HepG2 (cell line): ENCODE results near the gene SDC4. TPM values are rescaled to one million over a fixed set of nuclear protein-coding genes. Genes with fewer than 3 reads are reported as not detected.

ENCODE experiments used
- CENPX ChIP-seq: sonication (generic); formaldehyde crosslinking; IDR thresholded peaks from 2 replicates; pipeline ENCODE4 v1.9.0; 2021; ENCODE audit warnings: mild to moderate bottlenecking, missing genetic modification reagents, moderate library complexity
- DDIT3 ChIP-seq: sonication (generic); formaldehyde crosslinking; IDR thresholded peaks from 2 replicates; pipeline ENCODE4 v1.4.0; 2020; ENCODE audit warnings: mild to moderate bottlenecking, missing genetic modification reagents
- GABPA ChIP-seq, 2 experiments: IDR thresholded peaks; 2 replicates each; pipeline ENCODE4 v1.6.1; 2011 to 2016; ENCODE audit warnings: low read depth in 2 of 2, low read length in 1 of 2, missing biosample characterization in 1 of 2, missing genetic modification characterization in 1 of 2
- GTF2F1 ChIP-seq: fragments of 150-350 bp; IDR thresholded peaks from 2 replicates; pipeline ENCODE4 v1.6.1; 2014; ENCODE audit warnings: low read length
- HIVEP1 ChIP-seq: sonication (generic); formaldehyde crosslinking; IDR thresholded peaks from 2 replicates; pipeline ENCODE4 v1.4.0; 2020; ENCODE audit warnings: mild to moderate bottlenecking, missing genetic modification reagents
- MAZ ChIP-seq, 2 experiments: sonication (generic) in 1 of 2; formaldehyde crosslinking in 1 of 2; IDR thresholded peaks; 2 replicates each; pipeline versions ENCODE4 v1.5.0 to v1.6.1; 2012 to 2020; ENCODE audit warnings: low read depth in 2 of 2, mild to moderate bottlenecking in 2 of 2, borderline replicate concordance in 1 of 2, improper control_type of control experiment in 1 of 2, low read length in 1 of 2, missing genetic modification reagents in 1 of 2, moderate library complexity in 1 of 2
- MYC ChIP-seq: sonication (generic); formaldehyde crosslinking; IDR thresholded peaks from 2 replicates; pipeline ENCODE4 v1.9.0; 2021; ENCODE audit warnings: missing genetic modification reagents, borderline replicate concordance
- PHF21A ChIP-seq: sonication (generic); formaldehyde crosslinking; IDR thresholded peaks from 2 replicates; pipeline ENCODE4 v1.5.0; 2020; ENCODE audit warnings: mild to moderate bottlenecking, missing genetic modification reagents
- POLR2G ChIP-seq: fragments of 200-400 bp; formaldehyde crosslinking; IDR thresholded peaks from 2 replicates; pipeline ENCODE4 v1.6.1; 2018; ENCODE audit warnings: mild to moderate bottlenecking, low read depth, low read length, moderate library complexity
- SALL2 ChIP-seq: sonication (generic); formaldehyde crosslinking; IDR thresholded peaks from 2 replicates; pipeline ENCODE4 v1.8.1; 2023; ENCODE audit warnings: mild to moderate bottlenecking, missing genetic modification reagents, inconsistent platforms
- SMC3 ChIP-seq: IDR thresholded peaks from 2 replicates; pipeline ENCODE4 v1.6.1; 2011; ENCODE audit warnings: low read length, improper control_type of control experiment
- SP140L ChIP-seq: sonication (generic); formaldehyde crosslinking; IDR thresholded peaks from 2 replicates; pipeline ENCODE4 v1.4.0; 2020; ENCODE audit warnings: missing genetic modification reagents, borderline replicate concordance
- ZBTB34 ChIP-seq: sonication (generic); formaldehyde crosslinking; IDR thresholded peaks from 2 replicates; pipeline ENCODE4 v1.8.0; 2022; ENCODE audit warnings: mild to moderate bottlenecking, missing genetic modification reagents
- ZEB1 ChIP-seq: IDR thresholded peaks from 2 replicates; pipeline ENCODE4 v1.6.1; 2012; ENCODE audit warnings: mild to moderate bottlenecking, low read depth, inconsistent platforms; ENCODE audit not compliant: insufficient replicate concordance
- ZNF713 ChIP-seq: sonication (generic); formaldehyde crosslinking; IDR thresholded peaks from 2 replicates; pipeline ENCODE4 v1.4.0; 2020; ENCODE audit warnings: mild to moderate bottlenecking, missing genetic modification reagents
- ZNF768 ChIP-seq: sonication (generic); formaldehyde crosslinking; IDR thresholded peaks from 2 replicates; pipeline ENCODE4 v1.4.0; 2020; ENCODE audit warnings: missing genetic modification reagents
- polyA plus RNA-seq, 8 experiments: library from polyadenylated mRNA; depleted of rRNA in 3 of 8; stranded (reverse) in 7 of 8; unstranded in 1 of 8; fragments of >200 nt; fragmentation: Illumina TruSeq in 4 of 8; extraction: Trizol in 4 of 8; gene quantifications; 2 replicates each; pipeline versions ENCODE4 v1.2.1 to v1.2.3, GENCODE V29; 2011 to 2016; ENCODE audit warnings: low read depth in 4 of 8, missing spikeins in 1 of 8, mixed read lengths in 1 of 8; ENCODE audit not compliant: insufficient read depth in 1 of 8
- total RNA-seq, 5 experiments: library from RNA; depleted of rRNA; stranded (reverse); fragments of >200 nt; fragmentation: Illumina TruSeq; extraction: Trizol; gene quantifications; 2 replicates each; pipeline ENCODE4 v1.2.3, GENCODE V29; 2016; ENCODE audit warnings: low read depth in 1 of 5
- TF ChIP-seq, protein P1 (sequence below): sonication (generic); formaldehyde crosslinking; IDR thresholded peaks from 2 replicates; pipeline ENCODE4 v1.8.0; 2022; ENCODE audit warnings: missing genetic modification reagents, mild to moderate bottlenecking, moderate library complexity, borderline replicate concordance
- TF ChIP-seq, protein P2 (sequence below): sonication (generic); formaldehyde crosslinking; IDR thresholded peaks from 2 replicates; pipeline ENCODE4 v1.4.0; 2020; ENCODE audit warnings: mild to moderate bottlenecking, missing genetic modification reagents
- TF ChIP-seq, protein P3 (sequence below), 2 experiments: sonication (generic) in 1 of 2; formaldehyde crosslinking in 1 of 2; IDR thresholded peaks; 2 replicates each; pipeline versions ENCODE4 v1.4.0 to v1.6.1; 2016 to 2020; ENCODE audit warnings: borderline replicate concordance in 1 of 2, low read depth in 1 of 2, mild to moderate bottlenecking in 1 of 2, missing genetic modification reagents in 1 of 2

The SDC4 gene
- total and polyA plus RNA-seq, 2 of the 13 experiments (the other 11 are each of a cell fraction or from before 2014, with no cell fraction given): 49.0 to 65.1 TPM

GRCh38 chr20:45347297-45347935 is 808 bp downstream of the SDC4 start (continued):
- no peak for TF ChIP-seq GABPA (IDR thresholded peaks at IDR 0.05; ENCODE audit: low read depth, low read length)
- TF ChIP-seq GABPA (CRISPR knock-in tag; IDR thresholded peaks at IDR 0.05; ENCODE audit: low read depth): no peak
- TF ChIP-seq SALL2 (CRISPR knock-in tag): no peak
- TF ChIP-seq, protein P1, sequence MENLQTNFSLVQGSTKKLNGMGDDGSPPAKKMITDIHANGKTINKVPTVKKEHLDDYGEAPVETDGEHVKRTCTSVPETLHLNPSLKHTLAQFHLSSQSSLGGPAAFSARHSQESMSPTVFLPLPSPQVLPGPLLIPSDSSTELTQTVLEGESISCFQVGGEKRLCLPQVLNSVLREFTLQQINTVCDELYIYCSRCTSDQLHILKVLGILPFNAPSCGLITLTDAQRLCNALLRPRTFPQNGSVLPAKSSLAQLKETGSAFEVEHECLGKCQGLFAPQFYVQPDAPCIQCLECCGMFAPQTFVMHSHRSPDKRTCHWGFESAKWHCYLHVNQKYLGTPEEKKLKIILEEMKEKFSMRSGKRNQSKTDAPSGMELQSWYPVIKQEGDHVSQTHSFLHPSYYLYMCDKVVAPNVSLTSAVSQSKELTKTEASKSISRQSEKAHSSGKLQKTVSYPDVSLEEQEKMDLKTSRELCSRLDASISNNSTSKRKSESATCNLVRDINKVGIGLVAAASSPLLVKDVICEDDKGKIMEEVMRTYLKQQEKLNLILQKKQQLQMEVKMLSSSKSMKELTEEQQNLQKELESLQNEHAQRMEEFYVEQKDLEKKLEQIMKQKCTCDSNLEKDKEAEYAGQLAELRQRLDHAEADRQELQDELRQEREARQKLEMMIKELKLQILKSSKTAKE (CRISPR knock-in tag): no peak
- TF ChIP-seq MYC (CRISPR knock-in tag): no peak
- TF ChIP-seq ZBTB34 (CRISPR knock-in tag): 0 out of 2 replicates have a peak, but pooled peaks have one; percentile 17
- no peak for TF ChIP-seq MAZ (IDR thresholded peaks at IDR 0.05; ENCODE audit: borderline replicate concordance, low read depth, low read length)
- no peak; the same call in 1 of the 2 replicates for TF ChIP-seq MAZ (CRISPR knock-in tag; IDR thresholded peaks at IDR 0.05; ENCODE audit: low read depth)
- no peak for TF ChIP-seq ZNF768 (CRISPR knock-in tag)
- TF ChIP-seq, protein P2, sequence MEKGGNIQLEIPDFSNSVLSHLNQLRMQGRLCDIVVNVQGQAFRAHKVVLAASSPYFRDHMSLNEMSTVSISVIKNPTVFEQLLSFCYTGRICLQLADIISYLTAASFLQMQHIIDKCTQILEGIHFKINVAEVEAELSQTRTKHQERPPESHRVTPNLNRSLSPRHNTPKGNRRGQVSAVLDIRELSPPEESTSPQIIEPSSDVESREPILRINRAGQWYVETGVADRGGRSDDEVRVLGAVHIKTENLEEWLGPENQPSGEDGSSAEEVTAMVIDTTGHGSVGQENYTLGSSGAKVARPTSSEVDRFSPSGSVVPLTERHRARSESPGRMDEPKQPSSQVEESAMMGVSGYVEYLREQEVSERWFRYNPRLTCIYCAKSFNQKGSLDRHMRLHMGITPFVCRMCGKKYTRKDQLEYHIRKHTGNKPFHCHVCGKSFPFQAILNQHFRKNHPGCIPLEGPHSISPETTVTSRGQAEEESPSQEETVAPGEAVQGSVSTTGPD (CRISPR knock-in tag): no peak
- TF ChIP-seq DDIT3 (CRISPR knock-in tag): no peak
- TF ChIP-seq GTF2F1: no peak
- TF ChIP-seq SMC3: no peak
- TF ChIP-seq POLR2G: no peak
- no peak for TF ChIP-seq HIVEP1
- no peak for TF ChIP-seq ZEB1
- TF ChIP-seq PHF21A: no peak
- TF ChIP-seq ZNF713 (CRISPR knock-in tag): no peak
- TF ChIP-seq CENPX (CRISPR knock-in tag): no peak
- TF ChIP-seq, protein P3, sequence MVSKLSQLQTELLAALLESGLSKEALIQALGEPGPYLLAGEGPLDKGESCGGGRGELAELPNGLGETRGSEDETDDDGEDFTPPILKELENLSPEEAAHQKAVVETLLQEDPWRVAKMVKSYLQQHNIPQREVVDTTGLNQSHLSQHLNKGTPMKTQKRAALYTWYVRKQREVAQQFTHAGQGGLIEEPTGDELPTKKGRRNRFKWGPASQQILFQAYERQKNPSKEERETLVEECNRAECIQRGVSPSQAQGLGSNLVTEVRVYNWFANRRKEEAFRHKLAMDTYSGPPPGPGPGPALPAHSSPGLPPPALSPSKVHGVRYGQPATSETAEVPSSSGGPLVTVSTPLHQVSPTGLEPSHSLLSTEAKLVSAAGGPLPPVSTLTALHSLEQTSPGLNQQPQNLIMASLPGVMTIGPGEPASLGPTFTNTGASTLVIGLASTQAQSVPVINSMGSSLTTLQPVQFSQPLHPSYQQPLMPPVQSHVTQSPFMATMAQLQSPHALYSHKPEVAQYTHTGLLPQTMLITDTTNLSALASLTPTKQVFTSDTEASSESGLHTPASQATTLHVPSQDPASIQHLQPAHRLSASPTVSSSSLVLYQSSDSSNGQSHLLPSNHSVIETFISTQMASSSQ (IDR thresholded peaks at IDR 0.05; ENCODE audit: low read depth): no peak
- TF ChIP-seq, protein P3 (CRISPR knock-in tag; IDR thresholded peaks at IDR 0.05; ENCODE audit: borderline replicate concordance): no peak
- TF ChIP-seq SP140L (CRISPR knock-in tag): no peak
